Lower lobe of right lung (tissue), 2 donors: ENCODE measurements around the gene AP3D1. TPM values are rescaled to one million over a fixed set of nuclear protein-coding genes. Genes with fewer than 3 reads are reported as not detected.

Experiments used
- ATAC-seq, 2 donors: fragments of 200-7000 bp; cut with Tn5 transposase; one replicate each; pipeline ENCODE4 v1.9.1; 2020 to 2022; ENCODE audit warnings: mild to moderate bottlenecking in 2 of 2, moderate library complexity in 2 of 2
- DNase-seq: peaks from one replicate; pipeline ENCODE4 v3.0.0-alpha.2; 2020
- H3K27ac ChIP-seq: fragments of 200-600 bp; one replicate; pipeline ENCODE4 v1.8.0; 2022
- H3K27me3 ChIP-seq: fragments of 200-600 bp; one replicate; pipeline ENCODE4 v1.8.0; 2022; ENCODE audit warnings: low read depth
- H3K36me3 ChIP-seq: fragments of 200-600 bp; one replicate; pipeline ENCODE4 v1.8.0; 2022; ENCODE audit warnings: mild to moderate bottlenecking
- H3K4me1 ChIP-seq: fragments of 200-600 bp; one replicate; pipeline ENCODE4 v1.8.0; 2022
- H3K4me3 ChIP-seq: fragments of 200-600 bp; one replicate; pipeline ENCODE4 v1.8.0; 2022; ENCODE audit warnings: mild to moderate bottlenecking
- H3K9me3 ChIP-seq: fragments of 200-600 bp; one replicate; pipeline ENCODE4 v1.8.0; 2022
- CTCF ChIP-seq: fragments of 200-600 bp; IDR thresholded peaks from one replicate; pipeline ENCODE4 v1.8.0; 2022; ENCODE audit warnings: antibody characterized with exemption, mild to moderate bottlenecking
- intact Hi-C: fragments of 100-400 bp; cut with DNase I; formaldehyde crosslinking; loops from one replicate; pipeline ENCODE4 v1.11.0; 2022
- total RNA-seq: library from RNA; stranded (reverse); fragmentation: NEBNext Ultra II Directional; extraction: Animal tissue kit (Norgen Biotek cat#: 25700); gene quantifications from one replicate; pipeline ENCODE4 v1.2.1, GENCODE V29; 2021
- donor health status: DM: no; HTN: yes; CAD: no; lungs with severe emphysema.

AP3D1 gene
- total RNA-seq, 1 donor from 2014 or later: 99.5 TPM

GRCh38 chr19:2154587-2155075, 3.3 kb upstream of the AP3D1 start:
- Histone ChIP-seq H3K4me1 (peaks cover 25% of the 10 kb centered on the region), H3K9me3 (no peaks in the 10 kb centered on the region), H3K27ac (no peak overlapping the region), H3K27me3 (no peaks in the 10 kb centered on the region), H3K36me3 (no peaks in the 10 kb centered on the region), H3K4me3 (no peak overlapping the region)
- ATAC-seq (no peak), DNase-seq (no peak)
- TF ChIP-seq CTCF: no peak
- intact Hi-C loops: no loop called here

GRCh38 chr19:2150794-2151338, 500 bp downstream of the AP3D1 start:
- Histone ChIP-seq H3K27ac (peak overlapping the region; percentile 88), H3K4me1 (peaks cover 40% of the 10 kb centered on the region), H3K4me3 (peak overlapping the region; percentile 100), H3K9me3 (no peaks in the 10 kb centered on the region), H3K36me3 (peaks cover 4% of the 10 kb centered on the region), H3K27me3 (no peaks in the 10 kb centered on the region)
- no peak for TF ChIP-seq CTCF
- intact Hi-C loops: no loop called here
- ATAC-seq (peak in 1 of 2 donors; percentile 8), DNase-seq (peak; percentile 66)

- peak overlapping the region; percentile 100 for H3K4me3 ChIP-seq
- intact Hi-C loops: no loop called here
- peak in 1 of 2 donors; percentile 3 for ATAC-seq
Measured at GRCh38 chr19:2149980-2150793, 1.2 kb downstream of the AP3D1 start.

GRCh38 chr19:2148482-2149135, 2.8 kb downstream of the AP3D1 start:
- H3K27ac ChIP-seq: no peak overlapping the region
- peaks cover 40% of the 10 kb centered on the region for H3K4me1 ChIP-seq
- ATAC-seq: no peak
- no peak for TF ChIP-seq CTCF
- H3K27me3 ChIP-seq: no peaks in the 10 kb centered on the region
- H3K36me3 ChIP-seq: peaks cover 15% of the 10 kb centered on the region
- H3K4me3 ChIP-seq: no peak overlapping the region
- DNase-seq: no peak
- intact Hi-C loops: no loop called here
- H3K9me3 ChIP-seq: no peaks in the 10 kb centered on the region

More at GRCh38 chr19:2149980-2150793, 1.2 kb downstream of the AP3D1 start:
- TF ChIP-seq CTCF: no peak
- Histone ChIP-seq H3K4me1 (peaks cover 40% of the 10 kb centered on the region), H3K36me3 (peaks cover 10% of the 10 kb centered on the region), H3K27ac (peak overlapping the region; percentile 88), H3K9me3 (no peaks in the 10 kb centered on the region), H3K27me3 (no peaks in the 10 kb centered on the region)
- DNase-seq: peak; percentile 62

GRCh38 chr19:2145831-2146241, 5.5 kb downstream of the AP3D1 start:
- H3K9me3 ChIP-seq: no peaks in the 10 kb centered on the region
- H3K36me3 ChIP-seq: peaks cover 15% of the 10 kb centered on the region
- DNase-seq (no peak), ATAC-seq (no peak)
- H3K27ac ChIP-seq: no peak overlapping the region
- no peaks in the 10 kb centered on the region for H3K27me3 ChIP-seq
- no peak overlapping the region for H3K4me3 ChIP-seq
- intact Hi-C loops: no loop called here
- TF ChIP-seq CTCF: no peak
- peaks cover 33% of the 10 kb centered on the region for H3K4me1 ChIP-seq
